AML-193 (cell line): Measurements from ENCODE around the gene ARL15.

Source experiments
- DNase-seq, 2 experiments: peaks; one replicate each; lab custom pipeline; 2025; lab: John Stamatoyannopoulos, UW

The ARL15 gene

DNA sequence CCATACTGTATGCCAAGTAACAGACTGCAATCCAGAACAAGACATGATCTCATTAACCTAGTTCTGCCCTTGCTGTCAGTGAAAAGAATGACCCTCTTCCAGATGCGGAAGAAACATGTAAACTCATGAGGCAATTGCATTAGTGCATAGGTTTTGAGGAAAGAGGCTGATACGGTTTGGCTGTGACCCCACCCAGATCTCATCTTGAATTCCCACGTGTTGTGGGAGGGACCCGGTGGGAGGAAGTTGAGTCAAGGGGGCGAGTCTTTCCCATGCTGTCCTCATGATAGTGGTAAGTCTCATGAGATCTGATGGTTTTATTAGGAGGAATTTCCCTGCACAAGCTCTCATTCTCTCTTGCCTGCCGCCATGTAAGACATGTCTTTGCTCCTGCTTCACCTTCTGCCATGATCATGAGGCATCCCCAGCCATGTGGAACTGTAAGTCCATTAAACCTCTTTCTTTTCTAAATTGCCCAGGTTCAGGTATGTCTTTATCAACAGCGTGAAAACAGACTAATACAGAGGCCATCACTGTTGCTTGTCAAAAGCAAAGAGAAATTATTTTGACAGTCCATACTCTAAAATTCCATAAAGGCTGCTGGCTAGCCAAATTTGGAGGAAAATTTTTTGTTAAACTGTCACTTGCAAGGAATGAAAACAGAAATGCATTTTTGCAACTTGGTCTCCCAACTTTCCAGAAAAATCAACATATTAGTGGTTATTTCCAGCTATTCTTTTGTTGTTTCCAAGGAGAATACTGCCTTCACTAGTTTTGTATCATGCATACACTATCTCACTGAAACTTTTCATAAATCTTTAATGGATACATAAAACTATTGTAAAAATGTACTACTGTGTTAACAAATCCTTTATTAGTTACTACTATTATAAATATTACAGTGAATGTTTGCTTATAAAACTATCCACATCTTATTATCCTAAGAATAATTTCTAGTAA is 3.2 kb upstream of the ARL15 start:
- DNase-seq, result no peak

DNA sequence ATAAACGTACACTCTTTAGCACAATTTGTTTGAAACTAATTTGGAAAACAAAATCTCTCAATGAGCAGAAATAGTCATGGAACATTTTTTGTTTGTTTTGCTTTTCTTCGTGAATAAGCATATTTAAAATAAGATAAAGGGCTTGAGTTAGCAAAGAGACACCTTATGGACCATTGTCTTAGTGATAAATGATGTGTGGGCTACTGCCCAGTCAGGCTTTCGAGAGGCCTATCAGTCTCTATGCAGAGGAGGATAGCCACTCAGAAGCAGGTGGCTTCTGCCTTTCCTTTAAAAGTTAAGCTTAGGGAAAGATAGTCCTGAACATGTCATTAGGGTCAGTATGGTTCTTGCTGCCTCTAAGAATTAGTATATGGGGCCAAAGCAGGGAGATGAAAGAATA is 2.1 kb upstream of the ARL15 start:
- DNase-seq, result no peak

GRCh38 chr5:54311176-54311677 is 854 bp upstream of the ARL15 start:
- DNase-seq, result peak in 1 of 2 experiments; percentile 7

- no peak for DNase-seq
These were observed 511 bp downstream of the ARL15 start for GRCh38 chr5:54309691-54310432.

- no peak for DNase-seq
These were observed 1.1 kb downstream of the ARL15 start for GRCh38 chr5:54309276-54309675.

GRCh38 chr5:54307583-54307982 is 2.8 kb downstream of the ARL15 start:
- no peak for DNase-seq

GRCh38 chr5:54306893-54307292 is 3.5 kb downstream of the ARL15 start:
- no peak for DNase-seq

DNA sequence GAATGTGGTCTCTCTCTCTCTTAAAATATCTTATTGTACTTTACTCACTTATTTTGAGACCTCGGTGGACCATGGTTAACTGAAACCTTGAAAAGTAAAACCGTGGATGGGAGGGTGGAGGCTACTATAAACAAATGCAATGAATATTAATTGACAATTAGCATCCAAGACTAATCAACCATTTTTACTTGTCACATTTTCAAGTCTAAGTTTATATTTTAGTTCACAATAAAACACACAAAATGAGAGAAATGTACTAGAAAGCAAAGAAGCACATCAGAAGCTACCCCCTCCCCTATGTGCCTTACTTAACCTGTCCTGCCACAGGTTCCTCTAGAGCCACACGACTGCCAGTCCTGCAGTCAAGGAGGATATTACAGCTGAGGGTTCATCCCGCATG is 4.6 kb downstream of the ARL15 start:
- no peak for DNase-seq

DNA sequence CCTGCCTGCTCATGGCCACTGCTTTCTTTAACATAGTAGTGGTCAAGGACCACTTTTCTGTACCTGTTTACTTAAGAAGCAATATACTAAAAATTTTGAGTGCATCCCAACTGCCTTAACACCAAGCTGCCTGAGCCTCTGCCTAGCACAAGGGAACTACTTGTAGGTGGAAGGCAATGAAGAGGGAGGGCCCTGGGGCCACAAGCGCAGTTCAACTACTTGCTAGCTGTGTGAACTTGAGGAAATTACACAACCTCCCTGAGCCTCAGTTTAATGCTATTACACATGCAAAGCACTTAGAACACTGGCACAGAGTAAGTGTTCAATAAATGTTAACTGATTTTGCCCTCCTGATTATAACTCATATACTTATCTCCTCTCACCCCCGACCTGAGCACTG is 6.3 kb downstream of the ARL15 start:
- DNase-seq, result peak; percentile 53 to 65

- DNase-seq, result peak; percentile 88 to 94
These were observed 8.1 kb downstream of the ARL15 start for GRCh38 chr5:54302267-54302687.

DNA sequence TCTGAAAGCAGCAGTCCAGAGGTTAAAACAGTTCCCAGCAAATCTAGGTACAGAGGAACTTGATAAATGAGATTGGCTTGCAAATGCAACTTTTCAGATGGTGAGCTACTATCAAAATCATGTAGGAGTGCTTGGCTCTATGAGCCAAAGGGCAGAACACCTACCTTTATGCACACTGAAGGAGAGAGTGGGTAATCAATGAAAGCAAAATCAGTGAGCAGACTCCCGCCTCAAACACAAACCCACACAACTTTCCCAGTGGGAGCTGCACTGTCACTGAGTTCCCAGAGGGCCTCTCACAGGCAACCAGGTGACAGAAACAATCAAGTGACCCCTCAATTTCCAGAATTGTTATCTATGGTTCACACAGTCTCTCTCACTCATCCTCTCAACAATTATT is 8.5 kb downstream of the ARL15 start:
- DNase-seq, result no peak

DNA sequence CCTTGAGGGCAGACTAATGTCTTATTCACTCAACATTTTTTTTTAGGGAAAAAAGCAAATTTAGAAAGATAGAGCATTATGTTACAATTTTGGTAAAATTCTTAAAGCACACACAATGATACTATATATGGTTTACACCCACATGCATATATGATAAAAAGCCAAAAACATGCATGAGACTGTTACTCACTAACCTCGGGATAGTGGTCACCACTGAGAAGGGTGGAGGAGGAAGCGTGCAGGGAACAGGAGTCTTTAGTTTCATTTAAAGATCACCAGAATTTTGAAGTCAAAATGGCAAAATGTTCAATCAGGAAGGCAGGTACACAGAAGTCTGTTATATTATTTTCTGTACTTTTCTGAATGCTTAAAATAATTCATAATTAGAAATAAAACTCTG is 9.2 kb downstream of the ARL15 start:
- DNase-seq, result peak; percentile 8 to 33

- no peak for DNase-seq
These were observed 11.4 kb downstream of the ARL15 start for GRCh38 chr5:54298947-54299346.

DNA sequence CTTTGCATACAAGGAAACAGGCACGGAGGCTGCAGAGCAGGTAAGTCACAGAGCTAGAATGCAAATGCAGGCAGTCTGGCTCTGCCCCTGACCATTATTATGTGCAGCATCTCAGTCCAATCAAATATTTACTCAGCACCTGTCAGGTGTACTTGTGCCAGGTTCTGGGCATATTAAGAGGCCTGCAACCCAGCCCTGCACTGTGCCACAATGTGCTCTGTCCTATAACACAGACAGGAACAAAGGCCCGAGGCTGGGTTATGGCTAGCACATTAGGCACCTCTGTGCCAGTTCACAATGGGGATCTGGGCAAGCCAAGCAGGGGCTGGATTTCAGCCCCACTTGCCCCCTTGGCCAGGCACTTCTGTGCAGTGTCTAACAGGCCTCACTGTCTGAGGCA is 14.0 kb downstream of the ARL15 start:
- no peak for DNase-seq

GRCh38 chr5:54295651-54296276 is 14.6 kb downstream of the ARL15 start:
- DNase-seq, result peak; percentile 48 to 53

DNA sequence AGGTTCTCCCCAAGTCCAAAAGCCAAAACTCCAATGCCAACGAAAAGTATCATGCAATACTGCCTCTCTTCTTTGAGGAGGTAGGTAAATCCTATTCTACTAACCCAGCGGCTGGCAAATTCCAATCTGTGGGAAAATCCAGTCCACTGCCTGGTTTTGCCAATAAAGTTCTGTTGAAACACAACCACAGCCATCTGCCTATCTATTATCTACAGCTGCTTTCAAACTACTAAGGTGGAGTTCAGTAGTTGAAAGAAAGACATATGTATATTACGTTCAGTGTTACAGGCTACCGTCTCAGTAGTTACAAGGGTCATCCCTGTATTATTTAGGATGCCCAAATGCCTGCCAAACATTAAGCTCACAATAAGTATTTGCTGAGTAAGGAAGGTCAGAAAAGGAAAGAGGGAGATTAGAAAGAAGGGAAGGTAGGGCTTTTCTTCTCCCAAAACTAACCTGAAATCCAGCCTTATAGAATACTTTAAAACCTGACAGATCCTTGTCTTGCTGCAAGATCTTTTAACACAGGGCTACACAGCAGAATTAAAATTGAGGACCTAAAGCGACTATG is 16.2 kb downstream of the ARL15 start:
- no peak for DNase-seq

DNA sequence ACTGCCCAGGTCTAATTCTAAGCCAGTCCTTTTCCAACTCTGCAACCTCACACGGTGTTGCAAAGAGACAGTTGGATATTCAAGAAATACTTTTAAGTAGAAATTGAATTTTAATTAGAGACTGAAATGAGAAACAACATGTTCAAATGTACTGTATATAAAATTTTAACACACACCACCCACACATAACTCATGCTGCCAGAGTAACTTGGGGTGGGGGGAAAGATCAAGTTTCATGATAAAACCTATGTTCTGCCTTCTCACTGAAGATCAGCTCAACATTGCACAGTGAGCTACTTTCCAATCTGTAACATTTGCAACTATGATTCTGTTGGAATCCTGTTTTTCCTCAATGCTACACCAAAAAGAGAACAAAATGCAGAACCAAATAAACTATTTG is 17.5 kb downstream of the ARL15 start:
- DNase-seq, result no peak

DNA sequence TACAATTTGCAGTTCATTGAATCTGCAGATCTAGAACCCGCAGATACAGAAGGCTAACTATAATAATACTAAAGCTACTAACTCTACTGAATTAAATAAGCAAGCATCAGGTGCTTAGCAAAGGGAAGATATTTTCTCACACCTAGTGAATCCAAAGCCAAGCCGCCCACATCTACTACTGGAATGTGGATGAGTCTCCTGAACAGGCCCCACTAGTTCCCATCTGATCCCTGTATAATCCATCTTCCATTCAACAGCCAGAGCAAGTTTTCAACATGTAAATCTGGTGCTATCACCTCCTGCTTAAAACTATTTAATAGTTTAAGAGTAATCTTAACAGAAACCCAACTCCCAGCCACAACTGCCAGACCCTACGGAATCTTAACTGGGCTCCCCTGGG is 18.9 kb downstream of the ARL15 start:
- DNase-seq, result no peak

DNA sequence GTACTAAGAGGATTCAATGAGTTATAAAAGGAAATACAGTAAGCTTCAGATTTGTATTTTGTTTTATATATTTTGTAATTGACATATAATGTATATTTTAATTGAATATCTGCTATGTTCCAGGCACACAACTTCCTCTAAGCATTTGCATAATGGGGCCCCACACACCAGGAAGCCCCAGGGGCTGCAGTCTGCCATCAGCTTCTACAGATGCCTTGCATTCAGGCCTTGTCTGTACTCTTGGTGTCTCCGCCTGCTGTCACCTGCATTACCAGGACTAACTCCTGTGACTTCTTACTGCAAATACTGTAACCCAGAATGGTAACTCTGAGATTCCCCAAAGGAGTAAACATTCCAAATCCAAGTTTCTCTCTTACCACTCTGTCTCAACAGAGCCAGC is 20.6 kb downstream of the ARL15 start:
- DNase-seq, result no peak

DNA sequence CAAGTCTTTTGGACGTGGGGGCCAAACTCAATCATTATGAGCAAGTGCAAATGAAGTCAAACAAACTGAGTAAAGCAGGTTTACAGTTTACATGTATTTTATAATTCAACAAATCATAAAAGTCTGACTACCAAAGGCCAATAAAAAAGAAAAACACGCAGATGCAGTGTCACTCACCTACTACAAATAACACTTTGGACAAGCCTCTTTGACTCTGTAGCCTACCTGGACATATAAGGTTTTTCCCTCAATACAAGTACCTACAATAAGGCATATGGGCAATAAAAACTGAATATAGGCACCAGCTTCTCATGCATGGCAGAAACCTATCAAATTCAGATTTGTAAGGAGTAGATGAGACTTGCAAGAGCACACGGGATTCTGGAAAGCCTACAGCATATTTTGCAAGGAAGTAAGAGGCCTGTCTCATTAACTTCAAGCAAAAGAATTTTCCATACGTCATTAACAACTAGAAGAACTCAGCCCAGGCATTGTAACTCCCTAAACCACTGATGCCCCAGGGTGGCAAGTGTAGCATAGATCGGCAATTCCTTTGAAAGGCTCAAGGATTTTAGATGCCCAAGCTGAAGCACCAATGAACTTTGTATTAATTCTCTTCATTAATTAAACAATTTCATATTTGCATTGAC is 21.7 kb downstream of the ARL15 start:
- DNase-seq, result no peak

- DNase-seq, result no peak
These were observed 24.7 kb downstream of the ARL15 start for GRCh38 chr5:54285686-54286085.

- no peak for DNase-seq
These were observed 25.8 kb downstream of the ARL15 start for GRCh38 chr5:54284586-54284985.
